Measurements from ENCODE around the gene TFDP2.

TFDP2 gene

GRCh38 chr3:141972399-141972798 lies 176.9 kb downstream of the TFDP2 start:
- DNase-seq (ENCODE audit: low read depth in 2 of 3, low spot score in 2 of 3), result no peak

DNA sequence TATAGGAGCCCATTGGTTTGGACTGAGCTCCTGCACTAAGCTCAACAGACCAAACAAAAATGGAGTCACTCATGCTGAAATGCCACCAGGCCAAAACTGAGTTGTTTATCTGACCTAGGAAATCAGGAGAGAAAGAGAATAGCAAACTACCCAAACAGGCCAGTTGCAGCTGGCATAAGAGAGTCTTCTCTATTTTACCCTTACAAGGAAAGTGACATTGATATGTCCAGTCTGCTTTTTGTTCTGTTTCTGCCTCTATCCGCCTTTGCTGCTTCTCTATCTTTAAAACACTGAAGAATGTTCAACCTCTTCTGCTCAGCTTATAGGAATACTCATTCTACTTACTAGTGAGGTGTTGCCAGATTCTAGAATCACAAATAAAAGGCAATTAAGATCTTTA lies 177.8 kb downstream of the TFDP2 start:
- no peak for DNase-seq (ENCODE audit: low read depth in 2 of 3, low spot score in 2 of 3)

GRCh38 chr3:141969711-141970110 lies 179.6 kb downstream of the TFDP2 start:
- no peak for DNase-seq (ENCODE audit: low read depth in 2 of 3, low spot score in 2 of 3)

DNA sequence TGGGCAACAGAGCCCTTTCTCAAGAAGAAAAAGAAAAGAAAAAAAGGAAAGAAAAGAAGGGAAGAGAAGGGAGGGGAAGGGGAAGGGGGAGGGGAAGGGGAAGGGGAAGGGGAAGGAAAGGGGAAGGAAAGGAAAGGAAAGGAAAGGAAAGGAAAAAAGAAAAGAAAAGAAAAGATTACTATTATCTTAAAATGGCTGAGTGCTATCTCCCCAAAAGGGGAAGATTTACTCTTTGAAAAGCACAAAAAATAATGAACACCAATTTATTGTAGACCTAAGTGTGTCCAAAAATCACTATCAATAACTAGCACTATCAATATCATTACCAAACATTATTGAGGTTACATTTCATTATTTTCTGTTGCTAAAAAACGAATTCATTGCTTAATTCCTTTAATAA lies 183.9 kb downstream of the TFDP2 start:
- no peak for DNase-seq (ENCODE audit: low read depth in 2 of 3, low spot score in 2 of 3)

DNA sequence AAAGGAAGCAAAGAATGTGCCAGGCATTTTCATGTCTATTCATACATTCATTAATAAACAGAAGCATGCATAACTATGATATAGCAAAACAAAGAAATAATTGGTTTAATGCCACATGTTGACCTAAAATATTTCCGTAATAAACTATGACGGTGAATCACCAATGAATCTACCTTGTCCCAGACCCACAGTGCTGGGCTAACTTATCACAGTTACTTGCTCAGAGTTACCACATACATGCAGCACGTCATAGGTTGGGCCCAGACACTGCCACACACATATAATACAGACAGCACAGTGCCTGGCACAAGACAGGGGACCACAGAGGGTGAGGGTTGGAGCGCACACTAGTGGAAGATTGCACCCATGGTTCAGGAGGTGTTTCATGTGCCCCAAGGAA lies 186.0 kb downstream of the TFDP2 start:
- DNase-seq (ENCODE audit: low read depth in 2 of 3, low spot score in 2 of 3), result no peak

- no peak for DNase-seq (ENCODE audit: low read depth in 2 of 3, low spot score in 2 of 3)
Observed at GRCh38 chr3:141960731-141961130, 188.6 kb downstream of the TFDP2 start.

- DNase-seq (ENCODE audit: low read depth in 2 of 3, low spot score in 2 of 3), result no peak
Observed at GRCh38 chr3:141959589-141960554, 189.5 kb downstream of the TFDP2 start.

DNA sequence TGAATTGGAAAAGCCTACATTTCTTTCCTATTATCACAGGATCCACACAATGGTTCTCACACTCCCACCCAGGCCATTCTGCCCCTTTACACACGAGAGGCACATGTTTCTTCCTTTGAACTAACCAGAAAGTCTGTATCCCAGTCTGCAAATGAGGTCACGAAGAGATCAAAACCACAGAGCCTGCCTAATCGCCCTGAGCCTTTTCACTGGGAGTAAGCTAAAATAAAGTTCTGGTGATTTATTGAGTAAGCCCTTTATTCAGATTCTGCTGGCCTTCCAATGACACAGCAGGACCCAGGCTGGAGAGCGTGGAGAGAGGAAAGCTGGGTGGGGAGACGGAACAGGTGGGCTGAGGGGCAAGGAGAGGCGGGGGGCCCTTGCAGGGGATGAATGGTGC lies 194.2 kb downstream of the TFDP2 start:
- DNase-seq (ENCODE audit: low read depth in 2 of 3, low spot score in 2 of 3), result no peak

DNA sequence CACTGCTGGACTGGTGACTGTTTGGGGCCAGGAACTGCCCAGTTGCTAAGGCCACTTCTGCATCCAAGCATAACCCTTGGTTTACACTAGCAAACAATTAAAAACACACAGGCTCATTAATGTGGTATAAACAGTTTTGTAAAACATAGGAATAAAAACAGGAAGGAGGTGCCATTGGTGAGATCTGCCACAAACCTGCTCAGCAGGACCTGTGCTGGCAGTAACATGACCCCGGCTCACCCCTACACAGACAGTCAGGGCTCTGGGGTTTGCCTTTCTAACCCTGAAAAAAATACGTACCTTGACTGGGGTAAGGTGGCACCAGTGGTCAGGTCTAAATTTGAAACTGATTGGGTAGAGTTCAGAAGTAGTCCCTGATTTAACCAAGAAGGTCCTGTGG lies 196.7 kb downstream of the TFDP2 start:
- DNase-seq (ENCODE audit: low read depth in 2 of 3, low spot score in 2 of 3), result no peak

DNA sequence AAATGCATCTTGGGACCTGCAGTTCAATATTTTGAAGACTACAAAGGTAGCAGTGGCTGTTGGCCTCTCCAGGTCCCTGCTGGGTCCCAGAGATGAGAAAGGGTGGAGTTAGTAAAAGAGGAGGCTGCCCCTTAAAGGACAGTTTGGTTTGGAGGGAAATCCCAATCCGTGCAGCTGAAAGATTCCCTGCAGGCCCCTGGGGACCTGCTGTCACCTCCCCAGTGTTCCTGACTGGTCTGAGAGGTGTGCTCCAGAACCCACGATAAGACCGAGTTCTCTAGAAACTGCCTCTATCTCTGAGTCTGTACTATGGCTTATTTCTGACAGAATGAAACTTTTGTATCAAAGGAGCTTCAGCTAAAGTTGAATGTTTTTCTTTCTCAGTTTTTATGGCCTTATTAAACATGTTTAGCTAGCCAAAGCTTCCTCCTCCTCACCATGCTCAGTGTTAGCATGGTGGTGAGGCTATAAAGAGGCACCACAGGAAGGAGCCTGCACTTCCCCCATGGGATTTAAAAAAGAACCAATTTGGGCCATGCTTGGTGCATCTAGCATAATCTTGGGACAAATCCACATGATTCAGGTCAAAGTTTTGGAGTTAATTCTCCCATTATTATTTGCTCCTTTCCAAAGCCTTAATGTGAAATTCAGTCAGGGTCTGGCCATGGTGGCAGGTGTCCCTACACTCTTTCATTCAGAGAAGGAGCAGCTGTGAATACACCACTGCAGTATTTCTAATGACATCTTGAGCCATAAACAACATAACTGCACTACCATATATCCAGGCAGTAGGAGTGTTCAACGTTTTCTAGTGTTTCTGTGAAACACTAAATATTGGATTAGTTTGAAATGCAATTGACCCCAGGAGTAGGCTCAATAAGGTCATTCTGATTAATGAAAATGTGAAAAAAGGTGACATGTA lies 198.5 kb downstream of the TFDP2 start:
- DNase-seq (ENCODE audit: low read depth in 2 of 3, low spot score in 2 of 3), result no peak

- DNase-seq (ENCODE audit: low read depth in 2 of 3, low spot score in 2 of 3), result no peak
Observed at GRCh38 chr3:141949972-141950371, 199.4 kb downstream of the TFDP2 start.

DNA sequence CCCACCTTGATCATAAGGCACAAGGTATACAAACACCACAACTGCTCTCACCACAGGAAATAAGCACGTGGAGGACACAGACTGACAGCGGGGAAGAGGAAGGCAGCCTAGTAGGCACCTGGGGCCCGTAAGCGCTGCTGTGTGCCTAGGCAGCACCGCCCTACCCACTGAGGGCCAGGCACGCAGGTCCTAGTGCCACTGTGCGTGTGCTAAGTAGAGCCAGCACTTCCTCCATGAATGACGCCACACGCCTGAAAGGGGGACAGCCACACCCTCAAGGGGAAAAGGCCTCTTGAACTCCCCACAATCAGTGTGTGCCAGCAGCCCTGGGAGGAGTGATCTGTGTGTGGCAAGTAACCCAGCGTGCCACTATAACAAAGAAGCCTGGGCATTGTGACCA lies 199.9 kb downstream of the TFDP2 start:
- DNase-seq (ENCODE audit: low read depth in 2 of 3, low spot score in 2 of 3), result no peak

- no peak for DNase-seq (ENCODE audit: low read depth in 2 of 3, low spot score in 2 of 3)
Observed at GRCh38 chr3:141945726-141946485, 203.4 kb downstream of the TFDP2 start.

DNA sequence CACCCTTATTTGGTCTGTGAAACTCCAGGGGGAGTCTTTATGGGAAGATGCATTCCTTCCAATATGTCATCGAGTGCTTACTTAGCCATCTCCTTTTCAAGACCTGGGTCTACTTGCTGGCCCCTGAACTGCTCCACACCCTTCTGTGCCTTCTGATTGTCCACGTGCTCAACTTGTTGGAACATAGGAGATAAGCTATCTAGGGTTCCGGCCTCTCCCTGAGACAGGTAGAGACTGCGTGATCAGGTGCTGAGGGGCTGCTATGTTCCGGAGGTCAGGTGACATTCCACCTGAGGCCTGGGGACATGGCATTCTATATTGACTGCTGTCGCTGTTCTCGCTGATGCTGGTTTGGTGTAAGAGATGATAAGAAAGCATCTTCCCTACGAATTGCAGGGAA lies 207.3 kb downstream of the TFDP2 start:
- no peak for DNase-seq (ENCODE audit: low read depth in 2 of 3, low spot score in 2 of 3)

DNA sequence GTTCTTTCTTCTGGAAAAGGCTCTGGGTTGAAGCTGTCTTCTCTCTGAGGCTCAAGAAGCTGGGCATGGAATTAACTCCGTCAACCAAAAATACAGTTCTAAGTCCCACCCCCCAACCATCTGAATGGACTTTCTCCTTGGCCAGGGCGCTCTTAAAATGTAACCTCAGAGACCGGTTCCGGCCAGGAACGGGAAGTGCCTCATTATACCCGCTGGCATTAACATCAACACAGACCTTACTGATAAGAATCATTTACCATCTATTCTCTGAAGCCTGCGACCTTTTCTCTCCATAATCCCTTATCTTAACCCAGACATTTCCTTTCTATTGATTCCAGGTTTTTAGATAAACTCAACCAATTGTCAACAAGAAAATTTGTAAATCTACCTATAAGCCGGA lies 208.3 kb downstream of the TFDP2 start:
- DNase-seq (ENCODE audit: low read depth in 2 of 3, low spot score in 2 of 3), result no peak

DNA sequence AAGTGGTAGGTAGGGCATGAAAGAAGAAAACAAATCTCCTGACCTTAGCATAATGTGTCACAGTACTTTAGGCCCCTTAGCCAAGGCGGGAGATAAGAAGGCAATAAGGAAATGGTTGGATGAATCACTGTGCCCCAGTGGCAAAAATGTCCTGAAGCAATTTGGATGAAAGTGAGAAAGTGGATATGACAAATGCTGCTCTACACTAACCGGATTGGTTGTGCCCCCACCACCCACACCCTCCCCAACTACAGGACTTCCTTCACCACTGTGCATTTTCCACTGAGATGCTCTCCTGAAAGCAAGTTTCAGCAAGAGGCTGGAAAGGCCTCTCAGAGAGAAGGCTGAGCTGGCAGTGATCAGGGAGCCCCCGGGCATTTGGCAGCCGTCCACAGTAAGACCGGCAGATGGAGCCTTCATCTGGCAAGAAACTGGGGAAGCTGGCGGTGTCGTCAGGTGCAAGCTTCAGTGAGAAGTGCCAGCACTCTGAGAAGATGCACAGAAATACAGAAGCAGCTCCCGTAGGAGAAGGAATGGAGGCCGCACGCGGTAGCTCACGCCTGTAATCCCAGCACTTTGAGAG lies 209.1 kb downstream of the TFDP2 start:
- DNase-seq (ENCODE audit: low read depth in 2 of 3, low spot score in 2 of 3), result peak; percentile 11 to 30 (median 14)

DNA sequence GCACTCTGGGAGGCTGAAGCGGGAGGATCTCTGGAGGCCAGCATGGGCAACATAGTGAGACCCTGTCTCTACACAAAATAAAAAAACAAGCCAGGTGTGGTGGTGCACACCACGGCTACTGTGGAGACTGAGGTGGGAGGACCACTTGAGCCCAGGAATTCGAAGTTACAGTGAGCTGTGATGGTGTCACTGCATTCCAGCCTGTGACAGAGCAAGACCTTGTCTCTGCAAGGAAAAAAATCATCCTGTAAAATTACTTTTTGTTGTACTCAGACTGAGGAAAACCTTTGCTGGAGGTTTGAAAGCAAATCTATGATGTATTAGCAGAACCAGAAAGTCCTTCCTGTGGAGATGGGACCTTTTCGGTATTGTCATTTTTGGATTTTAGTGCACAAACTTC lies 209.6 kb downstream of the TFDP2 start:
- DNase-seq (ENCODE audit: low read depth in 2 of 3, low spot score in 2 of 3), result no peak

GRCh38 chr3:141938011-141938500 lies 211.3 kb downstream of the TFDP2 start:
- DNase-seq (ENCODE audit: low read depth in 2 of 3, low spot score in 2 of 3), result no peak

DNA sequence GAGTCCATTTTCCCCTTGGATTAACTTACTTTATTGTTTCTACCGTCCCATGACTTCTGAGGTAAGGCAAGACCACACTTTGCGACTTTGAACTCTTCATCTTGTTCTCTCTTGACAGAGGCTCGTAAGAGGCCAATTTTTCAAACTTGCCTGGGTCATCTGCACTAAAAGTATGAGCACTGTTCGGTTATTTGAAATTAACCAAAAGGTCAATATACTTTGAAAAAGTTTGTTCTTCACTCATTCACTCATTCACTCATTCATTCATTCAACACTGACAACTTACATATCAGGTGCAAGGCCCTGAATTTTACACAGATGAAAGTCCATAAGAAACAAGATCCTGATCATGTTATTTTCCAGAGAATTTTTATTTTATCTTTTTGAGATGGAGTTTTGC lies 215.0 kb downstream of the TFDP2 start:
- DNase-seq (ENCODE audit: low read depth in 2 of 3, low spot score in 2 of 3), result no peak

- no peak for DNase-seq (ENCODE audit: low read depth in 2 of 3, low spot score in 2 of 3)
Observed at GRCh38 chr3:141933421-141934300, 215.7 kb downstream of the TFDP2 start.

Measured in activated CD8-positive, alpha-beta memory T cell treated with anti-CD3 and anti-CD28 coated beads for 48 hours (primary cell).